Measurements from ENCODE around the gene CHMP4A.

The CHMP4A gene

DNA sequence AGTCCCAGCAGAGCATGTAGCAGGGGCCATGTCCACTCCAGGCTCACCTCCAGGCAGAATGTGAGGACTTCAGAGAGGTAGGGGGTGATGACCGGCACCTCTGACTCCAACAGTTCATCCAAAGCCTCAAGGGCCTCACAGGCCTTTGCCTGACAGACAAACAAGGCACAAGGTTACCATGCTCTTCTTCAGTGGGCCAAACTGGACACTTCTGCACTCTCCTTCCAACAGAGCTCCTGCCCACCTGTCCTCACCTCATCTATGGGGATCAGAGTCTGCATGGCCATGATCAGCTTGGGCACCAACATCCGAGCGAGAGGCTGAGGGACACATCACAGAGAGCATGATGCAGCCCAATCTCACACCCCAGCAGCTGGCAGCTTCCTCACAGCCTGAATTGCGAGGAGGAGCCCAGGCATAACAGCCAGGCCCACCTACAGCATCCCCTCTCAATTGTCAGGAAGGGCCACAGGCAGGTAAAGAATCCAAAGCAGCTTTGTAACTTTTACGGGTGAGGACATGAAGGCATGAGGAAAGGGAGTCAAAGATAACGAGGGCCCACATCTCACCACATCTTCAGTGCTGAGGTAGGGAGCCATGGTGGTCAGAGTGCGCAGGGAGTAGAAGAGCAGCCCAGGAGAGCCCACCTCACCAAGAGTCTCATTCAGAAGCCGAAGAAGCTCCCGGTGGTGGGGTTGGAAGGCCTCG lies 26.3 kb downstream of the CHMP4A start:
- Histone ChIP-seq H3K36me3 (ENCODE audit: control insufficient read depth, insufficient read depth, low read length) (peaks cover 16% of the 10 kb centered on the region), H3K27me3 (ENCODE audit: control insufficient read depth, insufficient read depth, low read length, poor library complexity, severe bottlenecking) (no peaks in the 10 kb centered on the region), H3K4me1 (ENCODE audit: control insufficient read depth, insufficient read depth, low read length) (peaks cover 7% of the 10 kb centered on the region), H3K4me3 (ENCODE audit: insufficient read depth, low read depth, low read length) (no peak overlapping the region), H3K9me3 (ENCODE audit: control insufficient read depth, low read length) (no peaks in the 10 kb centered on the region), H3K27ac (ENCODE audit: insufficient read depth, low read depth, low read length, poor library complexity, severe bottlenecking) (no peak overlapping the region)
- WGBS, 2 experiments = 94 to 95% methylated on average over 10 of the region's 10 CpGs

DNA sequence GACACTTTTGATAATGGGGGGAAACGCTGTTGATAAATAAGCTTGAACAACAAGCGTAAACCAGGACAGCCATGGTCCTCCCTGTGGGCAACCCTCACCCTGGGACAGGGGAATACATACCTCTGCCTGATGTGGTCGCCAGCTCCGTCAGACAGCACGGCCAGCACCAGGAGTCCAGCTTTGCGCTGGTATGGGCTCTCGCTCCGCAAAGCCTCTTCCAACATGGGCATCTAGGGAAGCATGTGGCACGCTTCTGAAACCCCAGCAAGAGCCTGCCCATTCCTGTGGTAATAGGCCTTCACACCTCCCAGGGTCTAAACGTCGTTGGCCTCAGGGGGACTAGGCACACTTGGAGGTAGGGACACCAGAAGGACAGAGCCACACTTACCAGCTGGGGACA lies 27.5 kb downstream of the CHMP4A start:
- 95 to 96% methylated on average over 11 of the region's 11 CpGs for WGBS, 2 experiments
- Histone ChIP-seq H3K27ac (ENCODE audit: insufficient read depth, low read depth, low read length, poor library complexity, severe bottlenecking) (no peak overlapping the region), H3K36me3 (ENCODE audit: control insufficient read depth, insufficient read depth, low read length) (peaks cover 19% of the 10 kb centered on the region), H3K4me3 (ENCODE audit: insufficient read depth, low read depth, low read length) (no peak overlapping the region), H3K4me1 (ENCODE audit: control insufficient read depth, insufficient read depth, low read length) (peaks cover 7% of the 10 kb centered on the region), H3K27me3 (ENCODE audit: control insufficient read depth, insufficient read depth, low read length, poor library complexity, severe bottlenecking) (no peaks in the 10 kb centered on the region), H3K9me3 (ENCODE audit: control insufficient read depth, low read length) (no peaks in the 10 kb centered on the region)

DNA sequence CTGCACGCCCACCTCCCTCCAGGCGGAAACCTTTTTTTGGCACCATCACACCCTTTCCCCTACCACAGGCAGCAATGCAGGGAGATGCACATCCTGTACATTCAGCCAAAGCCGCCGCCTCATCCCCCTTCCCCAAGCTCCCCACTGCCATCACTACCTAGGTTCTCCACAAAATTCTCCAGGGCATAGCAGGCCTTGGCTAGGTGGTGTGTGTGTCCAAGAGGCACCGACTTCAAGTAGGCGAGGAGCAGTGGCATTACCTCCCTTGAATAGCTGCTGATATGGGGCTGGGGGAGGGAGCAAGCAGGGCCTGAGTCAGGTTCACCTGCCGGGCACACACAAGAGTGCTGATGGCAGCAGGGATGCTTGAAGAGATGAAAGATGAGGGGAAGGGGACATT lies 28.3 kb downstream of the CHMP4A start:
- WGBS, 2 experiments = 94 to 97% methylated on average over 7 of the region's 7 CpGs
- H3K27me3 ChIP-seq (ENCODE audit: control insufficient read depth, insufficient read depth, low read length, poor library complexity, severe bottlenecking) = no peaks in the 10 kb centered on the region
- no peak overlapping the region for H3K4me3 ChIP-seq (ENCODE audit: insufficient read depth, low read depth, low read length)
- H3K4me1 ChIP-seq (ENCODE audit: control insufficient read depth, insufficient read depth, low read length) = peaks cover 7% of the 10 kb centered on the region
- peaks cover 22% of the 10 kb centered on the region for H3K36me3 ChIP-seq (ENCODE audit: control insufficient read depth, insufficient read depth, low read length)
- H3K27ac ChIP-seq (ENCODE audit: insufficient read depth, low read depth, low read length, poor library complexity, severe bottlenecking) = no peak overlapping the region
- no peaks in the 10 kb centered on the region for H3K9me3 ChIP-seq (ENCODE audit: control insufficient read depth, low read length)

DNA sequence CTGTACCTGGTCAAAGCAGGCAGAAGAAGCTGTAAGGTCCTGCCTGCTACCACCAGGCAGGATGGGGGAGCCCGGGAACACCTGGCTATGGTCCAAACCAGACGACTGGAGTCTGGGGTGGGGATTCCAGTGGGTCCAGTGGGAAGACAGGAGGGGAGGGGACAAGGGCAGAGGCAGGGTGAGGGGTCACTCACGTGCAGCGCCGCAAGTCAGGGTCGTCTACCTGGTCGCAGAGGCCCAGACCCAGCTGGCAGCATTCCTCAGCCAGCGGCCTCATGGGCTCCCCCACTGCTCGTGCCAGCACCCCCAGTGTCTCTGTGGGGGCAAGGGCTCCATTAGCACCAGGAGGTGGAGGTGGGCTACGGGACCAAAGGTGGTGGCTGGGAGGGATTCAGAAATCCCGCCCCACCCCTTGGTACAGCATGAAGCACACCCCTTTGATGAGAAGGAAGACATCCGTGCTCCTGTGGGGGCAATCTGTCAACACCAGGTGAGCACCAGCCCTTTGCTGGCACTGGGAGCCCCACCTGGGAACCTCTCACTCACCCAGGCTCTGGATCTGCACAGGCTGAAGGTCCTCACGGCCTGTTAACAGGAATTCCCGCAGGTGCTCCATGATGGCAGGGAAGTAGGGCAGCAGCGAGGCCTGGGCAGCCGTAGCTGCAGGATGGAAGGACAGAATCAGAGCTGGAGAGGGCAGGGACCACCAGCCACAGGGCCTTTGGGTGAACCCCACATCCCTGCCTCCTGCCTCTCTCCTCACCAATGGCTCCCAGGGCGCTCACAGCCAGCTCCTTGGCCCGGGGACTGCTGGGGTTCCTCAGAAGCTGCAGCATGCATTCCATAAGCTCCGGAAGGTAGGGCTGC lies 29.0 kb downstream of the CHMP4A start:
- Histone ChIP-seq H3K27ac (ENCODE audit: insufficient read depth, low read depth, low read length, poor library complexity, severe bottlenecking) (no peak overlapping the region), H3K36me3 (ENCODE audit: control insufficient read depth, insufficient read depth, low read length) (peaks cover 29% of the 10 kb centered on the region), H3K27me3 (ENCODE audit: control insufficient read depth, insufficient read depth, low read length, poor library complexity, severe bottlenecking) (no peaks in the 10 kb centered on the region), H3K4me3 (ENCODE audit: insufficient read depth, low read depth, low read length) (no peak overlapping the region), H3K4me1 (ENCODE audit: control insufficient read depth, insufficient read depth, low read length) (peaks cover 7% of the 10 kb centered on the region), H3K9me3 (ENCODE audit: control insufficient read depth, low read length) (no peaks in the 10 kb centered on the region)
- WGBS, 2 experiments = 95 to 96% methylated on average over 19 of the region's 19 CpGs

DNA sequence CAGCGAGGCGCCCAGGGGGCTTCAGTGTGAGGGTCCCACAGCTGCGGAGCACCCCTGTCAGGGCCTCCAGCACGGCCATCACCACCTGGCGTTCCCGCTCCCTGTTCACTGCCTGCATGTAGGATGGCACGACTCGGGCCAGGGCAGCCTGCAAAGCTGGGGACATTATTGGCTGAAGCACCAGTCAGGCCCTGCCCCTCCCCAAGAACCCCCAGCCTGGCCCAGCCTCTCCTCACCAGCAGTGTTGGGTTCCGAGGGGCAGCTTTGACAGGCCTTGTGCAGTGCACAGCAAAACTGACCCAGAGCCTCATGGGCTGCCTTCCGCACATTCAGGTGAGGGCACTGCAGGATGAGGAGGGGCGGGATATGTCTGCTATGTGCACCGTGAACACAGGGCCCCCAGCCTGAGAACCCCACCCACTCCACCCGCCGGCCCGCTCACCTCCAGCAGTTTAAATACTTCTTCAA lies 30.2 kb downstream of the CHMP4A start:
- peaks cover 34% of the 10 kb centered on the region for H3K36me3 ChIP-seq (ENCODE audit: control insufficient read depth, insufficient read depth, low read length)

DNA sequence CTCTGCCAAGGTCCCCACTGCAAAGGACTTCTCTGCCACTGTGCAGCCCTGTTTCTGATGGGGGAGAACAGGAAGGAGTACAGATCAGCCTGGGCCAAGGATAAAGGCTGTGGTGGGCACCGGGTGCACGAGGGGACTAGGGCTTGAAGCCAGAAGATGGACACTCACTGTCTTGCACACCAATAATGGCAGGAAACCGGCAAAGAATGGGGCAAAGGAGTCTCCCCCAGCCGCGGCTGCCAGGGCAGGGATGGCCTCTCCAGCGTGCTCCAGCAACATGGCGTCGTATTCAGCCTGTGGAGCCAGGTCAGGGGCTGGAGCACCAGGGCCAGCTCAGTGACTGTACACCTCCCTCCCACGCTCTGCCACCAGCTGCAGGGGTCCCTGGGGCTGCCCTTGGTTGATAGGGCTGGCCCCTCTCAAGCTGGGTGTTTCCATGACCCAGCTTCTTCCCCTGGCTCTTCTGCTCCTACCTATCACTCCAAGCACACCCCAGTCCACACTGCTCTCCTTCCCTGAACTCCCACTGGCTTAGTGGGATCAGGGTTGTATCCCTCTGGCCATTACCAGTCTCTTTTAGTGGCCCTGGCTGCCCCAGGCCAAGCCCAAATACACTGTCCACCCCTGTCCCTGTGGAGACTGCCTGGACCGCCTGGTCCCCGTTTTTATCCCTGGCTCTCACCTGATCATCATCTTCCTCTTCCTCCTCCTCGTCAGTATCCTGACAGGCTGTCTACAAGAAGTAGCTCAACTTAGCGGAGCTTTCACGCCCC lies 31.0 kb downstream of the CHMP4A start:
- Histone ChIP-seq H3K27ac (ENCODE audit: insufficient read depth, low read depth, low read length, poor library complexity, severe bottlenecking) (no peak overlapping the region), H3K36me3 (ENCODE audit: control insufficient read depth, insufficient read depth, low read length) (peaks cover 37% of the 10 kb centered on the region), H3K27me3 (ENCODE audit: control insufficient read depth, insufficient read depth, low read length, poor library complexity, severe bottlenecking) (no peaks in the 10 kb centered on the region), H3K9me3 (ENCODE audit: control insufficient read depth, low read length) (no peaks in the 10 kb centered on the region), H3K4me1 (ENCODE audit: control insufficient read depth, insufficient read depth, low read length) (no peaks in the 10 kb centered on the region), H3K4me3 (ENCODE audit: insufficient read depth, low read depth, low read length) (no peak overlapping the region)
- 94 to 95% methylated on average over 14 of the region's 14 CpGs for WGBS, 2 experiments

More for the DNA sequence above, 30.2 kb downstream of the CHMP4A start:
- WGBS, 2 experiments = 92 to 95% methylated on average over 15 of the region's 15 CpGs
- H3K27me3 ChIP-seq (ENCODE audit: control insufficient read depth, insufficient read depth, low read length, poor library complexity, severe bottlenecking) = no peaks in the 10 kb centered on the region
- H3K4me1 ChIP-seq (ENCODE audit: control insufficient read depth, insufficient read depth, low read length) = peaks cover 7% of the 10 kb centered on the region
- no peak overlapping the region for H3K27ac ChIP-seq (ENCODE audit: insufficient read depth, low read depth, low read length, poor library complexity, severe bottlenecking)
- H3K4me3 ChIP-seq (ENCODE audit: insufficient read depth, low read depth, low read length) = no peak overlapping the region
- no peaks in the 10 kb centered on the region for H3K9me3 ChIP-seq (ENCODE audit: control insufficient read depth, low read length)

DNA sequence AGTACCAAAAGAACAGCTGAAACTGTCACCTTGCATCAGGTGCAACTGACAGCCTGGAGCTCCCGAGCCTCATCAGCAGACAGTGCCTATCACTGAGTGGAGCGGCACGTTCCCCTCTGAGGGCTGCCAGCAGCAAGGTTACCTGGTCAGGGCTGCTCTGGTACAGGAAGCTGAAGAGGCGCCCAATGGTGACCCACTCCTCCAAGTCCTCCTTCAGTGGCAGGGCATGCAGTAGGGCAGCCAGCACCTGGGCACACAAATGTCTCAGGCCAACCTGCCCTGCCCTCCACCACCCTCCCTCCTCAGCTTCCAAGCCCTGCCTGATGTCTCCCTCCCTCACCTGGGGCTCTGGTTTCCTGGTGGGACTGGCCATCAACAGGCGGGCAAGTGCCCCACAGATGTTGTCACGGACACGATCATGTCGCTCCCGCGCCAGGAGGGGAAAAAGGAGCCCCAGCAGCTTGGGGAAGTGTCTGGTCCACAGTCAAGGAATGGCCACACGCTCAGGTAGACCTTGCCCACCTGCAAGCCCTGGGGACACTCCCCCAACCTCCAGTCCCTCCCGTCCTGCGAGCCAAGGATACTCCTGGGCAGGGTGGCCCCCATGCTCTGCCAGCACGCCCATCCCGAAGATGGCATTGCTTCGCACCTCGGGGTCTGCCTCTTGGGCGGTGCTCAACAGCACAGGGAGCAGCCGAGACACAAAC lies 31.8 kb downstream of the CHMP4A start:
- Histone ChIP-seq H3K4me1 (ENCODE audit: control insufficient read depth, insufficient read depth, low read length) (no peaks in the 10 kb centered on the region), H3K4me3 (ENCODE audit: insufficient read depth, low read depth, low read length) (no peak overlapping the region), H3K27me3 (ENCODE audit: control insufficient read depth, insufficient read depth, low read length, poor library complexity, severe bottlenecking) (no peaks in the 10 kb centered on the region), H3K27ac (ENCODE audit: insufficient read depth, low read depth, low read length, poor library complexity, severe bottlenecking) (no peak overlapping the region), H3K9me3 (ENCODE audit: control insufficient read depth, low read length) (no peaks in the 10 kb centered on the region), H3K36me3 (ENCODE audit: control insufficient read depth, insufficient read depth, low read length) (peaks cover 30% of the 10 kb centered on the region)
- 94 to 96% methylated on average over 19 of the region's 19 CpGs for WGBS, 2 experiments

DNA sequence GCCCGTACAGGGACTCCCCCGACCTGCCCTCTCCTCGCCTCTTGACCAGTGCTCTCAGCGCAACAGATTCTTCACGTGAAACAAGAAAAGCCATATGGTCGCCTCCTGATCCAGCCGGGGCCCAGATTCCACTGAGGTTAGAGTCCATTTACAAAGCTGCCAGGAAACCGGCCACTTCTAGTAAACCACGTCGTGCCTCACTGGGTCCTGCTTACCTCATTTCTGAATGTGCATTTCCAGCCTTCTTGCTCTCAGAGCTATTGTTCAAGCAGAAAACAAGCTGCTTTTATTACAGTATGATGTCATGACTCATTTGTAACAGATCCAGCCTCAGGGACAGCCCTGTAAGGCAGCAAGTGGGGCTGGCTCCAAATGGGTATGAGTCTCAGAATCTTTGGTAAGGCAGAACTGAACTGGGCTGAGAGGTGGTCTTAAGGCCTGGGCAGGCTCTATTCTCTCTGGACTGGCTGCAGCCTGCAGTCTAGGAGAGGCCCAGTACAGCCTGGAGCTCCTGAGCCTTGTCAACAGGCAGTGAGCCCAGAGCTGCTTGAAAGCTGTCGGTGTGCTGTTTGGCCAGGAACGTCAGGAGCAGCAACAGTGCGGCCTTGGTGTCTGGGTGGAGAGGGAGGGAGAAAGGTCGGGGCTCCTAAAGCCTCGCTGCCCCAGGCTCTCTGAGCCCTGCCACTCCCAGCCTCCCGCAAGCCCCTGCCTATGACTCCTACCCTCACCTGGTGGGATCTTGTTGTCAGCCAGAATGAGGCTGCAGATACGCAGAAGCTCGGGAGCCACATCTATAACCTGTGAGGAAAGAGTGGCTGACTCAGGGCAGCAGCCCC lies 33.1 kb downstream of the CHMP4A start:
- H3K36me3 ChIP-seq (ENCODE audit: control insufficient read depth, insufficient read depth, low read length) = peaks cover 21% of the 10 kb centered on the region
- H3K4me3 ChIP-seq (ENCODE audit: insufficient read depth, low read depth, low read length) = no peak overlapping the region
- H3K9me3 ChIP-seq (ENCODE audit: control insufficient read depth, low read length) = no peaks in the 10 kb centered on the region
- no peaks in the 10 kb centered on the region for H3K4me1 ChIP-seq (ENCODE audit: control insufficient read depth, insufficient read depth, low read length)
- 93 to 95% methylated on average over 18 of the region's 18 CpGs for WGBS, 2 experiments
- no peak overlapping the region for H3K27ac ChIP-seq (ENCODE audit: insufficient read depth, low read depth, low read length, poor library complexity, severe bottlenecking)
- H3K27me3 ChIP-seq (ENCODE audit: control insufficient read depth, insufficient read depth, low read length, poor library complexity, severe bottlenecking) = no peaks in the 10 kb centered on the region

DNA sequence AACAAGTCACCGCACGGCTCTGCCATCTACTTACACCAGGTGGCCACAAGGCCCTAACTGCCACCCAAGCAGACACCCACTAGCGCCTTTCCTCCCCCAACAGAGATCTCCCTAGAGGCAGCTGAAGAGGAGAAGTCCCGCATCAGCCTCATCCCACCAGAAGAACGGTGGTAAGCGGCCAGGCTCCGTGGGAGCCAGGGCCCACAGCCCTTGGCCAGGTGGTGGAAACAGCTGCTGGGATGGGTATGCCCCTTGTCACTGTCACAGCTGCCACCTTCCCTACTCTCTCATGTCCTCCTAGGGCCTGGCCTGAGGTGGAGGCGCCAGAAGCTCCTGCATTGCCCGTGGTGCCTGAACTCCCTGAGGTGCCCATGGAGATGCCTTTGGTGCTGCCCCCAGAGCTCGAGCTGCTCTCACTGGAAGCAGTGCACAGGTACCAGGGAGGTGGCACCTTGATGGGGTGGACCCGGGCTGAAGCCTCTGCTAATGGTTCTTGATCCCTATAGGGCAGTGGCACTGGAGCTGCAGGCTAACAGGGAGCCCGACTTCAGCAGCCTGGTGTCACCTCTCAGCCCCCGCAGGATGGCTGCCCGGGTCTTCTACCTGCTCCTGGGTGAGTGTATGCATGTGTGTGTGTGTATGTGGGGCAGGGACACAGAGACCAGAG lies 33.9 kb downstream of the CHMP4A start:
- Histone ChIP-seq H3K9me3 (ENCODE audit: control insufficient read depth, low read length) (no peaks in the 10 kb centered on the region), H3K4me1 (ENCODE audit: control insufficient read depth, insufficient read depth, low read length) (no peaks in the 10 kb centered on the region), H3K27ac (ENCODE audit: insufficient read depth, low read depth, low read length, poor library complexity, severe bottlenecking) (no peak overlapping the region), H3K27me3 (ENCODE audit: control insufficient read depth, insufficient read depth, low read length, poor library complexity, severe bottlenecking) (no peaks in the 10 kb centered on the region), H3K4me3 (ENCODE audit: insufficient read depth, low read depth, low read length) (no peak overlapping the region), H3K36me3 (ENCODE audit: control insufficient read depth, insufficient read depth, low read length) (peaks cover 21% of the 10 kb centered on the region)
- 93 to 94% methylated on average over 14 of the region's 14 CpGs for WGBS, 2 experiments
